ENCODE results near the gene CLCN3.
A peak's percentile ranks its signal among the peaks of the same experiment; 100 is the strongest.
"Not testable (repeated sequence)": the region's sequence is repeated elsewhere in the genome, so short reads cannot be mapped to it uniquely, and the experiment has no call there.

CLCN3 gene

DNA sequence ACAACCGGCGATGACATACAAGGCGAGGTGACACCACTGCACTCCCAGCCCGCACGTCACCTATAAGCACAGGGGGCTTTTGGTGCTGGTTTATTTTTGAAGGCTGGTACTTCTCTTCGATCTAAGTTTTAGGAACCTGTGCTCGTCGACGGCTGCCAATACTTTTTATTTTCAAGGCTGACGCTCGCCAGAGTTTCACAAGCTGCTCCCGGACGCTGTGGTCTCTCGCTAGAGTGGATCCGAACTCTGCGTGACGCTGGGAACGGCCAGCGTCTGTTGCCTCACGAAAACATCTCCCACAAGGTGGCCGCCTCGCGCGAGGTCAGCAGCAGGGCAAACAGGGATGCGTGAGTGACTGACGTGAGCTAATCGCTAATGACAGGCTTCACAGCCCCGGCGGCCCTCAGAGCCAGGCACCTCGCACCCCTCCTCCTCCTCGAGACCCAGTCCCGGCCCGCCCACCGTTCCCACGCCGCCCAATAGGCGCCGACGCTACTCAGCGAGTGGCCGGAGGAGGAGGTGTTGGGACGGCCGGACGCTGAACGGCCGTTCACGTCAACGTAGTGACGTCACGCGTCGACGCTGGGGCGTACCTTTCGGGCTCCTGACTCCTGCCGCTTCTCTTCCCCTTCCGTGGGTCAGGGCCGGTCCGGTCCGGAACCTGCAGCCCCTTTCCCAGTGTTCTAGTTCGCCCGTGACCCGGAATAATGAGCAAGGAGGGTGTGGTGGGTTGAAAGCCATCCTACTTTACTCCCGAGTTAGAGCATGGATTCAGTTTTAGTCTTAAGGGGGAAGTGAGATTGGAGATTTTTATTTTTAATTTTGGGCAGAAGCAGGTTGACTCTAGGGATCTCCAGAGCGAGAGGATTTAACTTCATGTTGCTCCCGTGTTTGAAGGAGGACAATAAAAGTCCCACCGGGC, at the start of gene CLCN3:
Gene CLCN3 (plus strand): TSS at position 621 of the 922 bp plus-strand sequence. CDS start 15,351 bp downstream, outside the sequence.
- DNase-seq (ENCODE audit: low read depth in 2 of 2) = peak; percentile 89 to 90

DNA sequence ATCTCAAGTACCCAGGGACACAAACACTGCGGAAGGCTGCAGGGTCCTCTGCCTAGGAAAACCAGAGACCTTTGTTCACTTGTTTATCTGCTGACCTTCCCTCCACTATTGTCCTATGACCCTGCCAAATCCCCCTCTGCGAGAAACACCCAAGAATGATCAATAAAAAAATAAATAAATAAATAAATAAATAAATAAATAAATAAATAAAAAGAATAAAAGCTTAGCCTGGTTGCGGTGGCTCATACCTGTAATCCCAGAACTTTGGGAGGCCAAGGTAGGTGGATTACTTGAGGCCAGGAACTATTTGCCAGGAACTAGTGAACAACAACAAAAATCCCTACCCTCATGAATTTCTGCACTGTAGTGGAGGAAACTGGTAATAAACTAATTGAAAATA, 49.4 kb upstream of the CLCN3 start:
- not testable (repeated sequence) for DNase-seq (ENCODE audit: low read depth in 2 of 2)

DNA sequence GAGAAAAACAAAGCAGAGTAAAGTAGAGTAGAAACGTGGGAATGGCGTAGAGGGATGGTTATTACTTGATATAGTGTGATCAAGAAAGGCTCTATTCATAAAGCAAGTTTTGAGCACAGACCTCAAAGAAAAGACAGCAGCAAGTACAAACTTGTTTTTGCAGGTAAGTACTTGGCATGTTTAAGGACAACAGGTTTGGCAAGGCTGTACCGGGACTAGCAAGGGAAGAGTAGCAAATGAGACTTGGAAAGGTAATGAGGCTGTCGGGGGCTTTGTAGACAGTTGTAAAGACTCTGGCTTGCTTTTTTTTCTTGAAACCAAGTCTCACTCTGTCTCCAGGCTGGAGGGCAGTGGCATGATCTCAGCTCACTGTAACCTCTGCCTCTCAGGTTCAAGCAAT, 48.9 kb upstream of the CLCN3 start:
- no peak for DNase-seq (ENCODE audit: low read depth in 2 of 2)

DNA sequence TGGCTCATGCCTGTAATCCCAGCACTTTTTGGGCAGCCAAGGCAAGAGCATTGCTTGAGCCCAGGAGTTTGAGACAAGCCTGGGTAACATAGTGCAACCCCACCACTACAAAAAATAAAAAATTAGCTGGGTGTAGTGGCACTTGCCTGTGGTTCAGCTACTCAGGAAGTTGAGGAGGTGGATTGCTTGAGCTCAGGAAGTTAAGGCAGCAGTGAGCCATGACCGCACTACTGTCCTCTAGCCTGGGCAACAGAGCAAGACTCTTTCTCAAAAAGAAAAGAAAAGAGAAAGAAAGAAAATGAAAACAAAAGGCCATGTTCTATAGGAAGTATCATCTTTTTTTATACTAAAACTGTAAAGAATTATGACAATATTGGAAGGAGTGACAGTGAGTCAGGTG, 46.5 kb upstream of the CLCN3 start:
- no peak for DNase-seq (ENCODE audit: low read depth in 2 of 2)

DNA sequence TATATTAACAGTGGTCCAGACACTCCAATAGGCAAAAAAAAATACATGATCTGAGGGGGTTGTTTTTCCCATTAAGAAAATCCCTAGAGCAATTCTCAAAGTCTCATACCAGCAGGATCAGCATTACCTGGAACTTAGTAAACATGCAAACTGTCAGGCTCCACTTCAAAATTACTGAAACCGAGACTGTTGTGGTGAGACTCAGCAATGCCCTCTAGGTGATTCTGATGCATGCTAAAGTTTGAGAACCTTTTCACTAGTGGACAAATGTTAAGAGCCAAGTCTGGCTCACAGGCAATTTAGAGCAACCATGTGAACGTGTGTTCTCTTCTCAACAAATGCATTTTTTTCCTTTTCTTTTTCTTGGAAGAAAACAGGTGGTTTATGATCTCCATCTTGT, 38.2 kb upstream of the CLCN3 start:
- DNase-seq (ENCODE audit: low read depth in 2 of 2) = no peak

DNA sequence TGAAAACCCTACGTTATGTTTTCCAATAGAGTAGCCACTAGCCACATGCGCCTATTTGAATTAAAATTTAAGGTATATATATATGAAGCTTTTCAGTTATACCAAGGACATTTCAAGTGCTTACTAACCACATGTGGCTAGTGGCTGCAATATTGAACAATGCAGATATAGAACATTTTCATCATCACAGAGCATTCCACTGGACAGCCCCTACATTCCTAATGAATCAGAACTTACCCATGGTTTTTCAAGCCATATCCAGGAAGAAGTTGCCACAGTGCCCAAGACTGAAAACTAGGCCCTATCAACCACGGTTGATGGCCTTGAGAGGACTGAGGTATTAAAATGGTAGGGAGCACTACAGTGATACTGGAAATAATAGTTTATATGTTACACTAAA, 37.7 kb upstream of the CLCN3 start:
- no peak for DNase-seq (ENCODE audit: low read depth in 2 of 2)

DNA sequence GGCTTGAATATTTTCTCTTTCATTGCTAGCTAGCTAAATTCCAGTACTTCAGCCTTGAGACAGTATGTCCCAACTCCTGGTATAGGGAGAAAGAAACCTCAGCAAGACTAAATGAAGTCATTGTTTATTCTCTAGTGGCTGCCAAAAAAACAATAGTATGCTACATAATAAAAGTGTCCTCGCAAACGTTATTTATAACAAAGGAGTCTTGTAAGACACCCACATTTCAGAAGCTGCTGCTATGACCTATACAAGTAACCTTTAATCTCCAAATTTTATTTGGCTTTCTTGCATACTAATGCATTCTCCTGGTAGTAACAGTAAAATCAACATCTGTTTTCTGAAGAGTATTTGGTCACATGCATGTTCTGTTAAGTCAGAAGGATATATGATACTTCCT, 36.8 kb upstream of the CLCN3 start:
- DNase-seq (ENCODE audit: low read depth in 2 of 2) = peak; percentile 4 to 6

DNA sequence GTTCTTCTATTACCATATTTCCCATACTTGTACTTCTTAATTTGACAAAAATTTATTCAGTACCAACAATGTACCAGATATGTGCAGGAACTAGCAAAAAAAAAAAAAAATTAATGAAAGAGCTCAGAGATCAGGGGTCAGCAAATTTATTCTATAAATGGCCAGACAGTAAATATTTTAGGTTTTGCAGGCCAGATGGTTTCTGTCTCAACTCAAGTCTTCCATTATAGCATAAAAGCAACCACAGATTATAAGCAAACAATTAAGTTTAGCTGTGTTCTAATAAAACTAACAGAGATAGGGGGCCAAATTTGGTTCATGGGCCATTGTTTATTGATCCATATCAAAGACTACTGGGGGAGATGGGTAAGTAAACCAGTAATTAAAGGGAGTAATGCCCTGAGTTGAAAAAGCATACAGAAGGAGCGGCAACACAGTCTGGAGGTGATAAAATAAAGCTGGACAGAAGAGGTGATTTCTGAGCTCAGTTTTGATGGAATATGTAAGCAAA, 27.3 kb upstream of the CLCN3 start:
- no peak for DNase-seq (ENCODE audit: low read depth in 2 of 2)

DNA sequence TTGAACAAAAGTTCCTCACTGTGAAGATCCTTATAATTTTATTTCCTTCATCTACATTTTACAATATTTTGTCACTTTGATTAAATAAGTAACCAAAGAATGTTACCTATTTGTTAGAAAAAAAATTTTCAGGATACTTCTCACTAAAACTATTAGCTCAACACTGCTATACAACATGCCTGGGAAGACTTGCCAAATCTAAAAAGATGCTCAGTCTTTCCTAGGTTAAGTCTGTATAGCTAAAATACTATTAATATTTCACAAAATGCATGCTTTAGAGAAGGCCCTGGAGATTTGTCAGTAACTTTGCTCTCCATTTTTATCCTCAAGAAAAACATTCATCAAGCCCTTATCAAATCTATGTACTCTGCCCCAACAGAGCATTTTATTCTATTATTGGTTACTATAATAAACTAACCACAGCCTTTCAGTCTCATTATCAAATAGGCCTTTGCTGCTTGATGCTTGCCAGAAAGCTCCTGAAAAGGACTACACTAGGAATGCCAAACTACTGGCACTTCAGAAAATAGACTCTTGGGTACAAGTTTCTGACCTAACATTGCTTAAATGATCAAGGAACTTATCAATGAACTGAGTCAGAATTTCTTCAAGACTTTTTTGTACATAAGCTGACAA, 25.7 kb upstream of the CLCN3 start:
- no peak for DNase-seq (ENCODE audit: low read depth in 2 of 2)

DNA sequence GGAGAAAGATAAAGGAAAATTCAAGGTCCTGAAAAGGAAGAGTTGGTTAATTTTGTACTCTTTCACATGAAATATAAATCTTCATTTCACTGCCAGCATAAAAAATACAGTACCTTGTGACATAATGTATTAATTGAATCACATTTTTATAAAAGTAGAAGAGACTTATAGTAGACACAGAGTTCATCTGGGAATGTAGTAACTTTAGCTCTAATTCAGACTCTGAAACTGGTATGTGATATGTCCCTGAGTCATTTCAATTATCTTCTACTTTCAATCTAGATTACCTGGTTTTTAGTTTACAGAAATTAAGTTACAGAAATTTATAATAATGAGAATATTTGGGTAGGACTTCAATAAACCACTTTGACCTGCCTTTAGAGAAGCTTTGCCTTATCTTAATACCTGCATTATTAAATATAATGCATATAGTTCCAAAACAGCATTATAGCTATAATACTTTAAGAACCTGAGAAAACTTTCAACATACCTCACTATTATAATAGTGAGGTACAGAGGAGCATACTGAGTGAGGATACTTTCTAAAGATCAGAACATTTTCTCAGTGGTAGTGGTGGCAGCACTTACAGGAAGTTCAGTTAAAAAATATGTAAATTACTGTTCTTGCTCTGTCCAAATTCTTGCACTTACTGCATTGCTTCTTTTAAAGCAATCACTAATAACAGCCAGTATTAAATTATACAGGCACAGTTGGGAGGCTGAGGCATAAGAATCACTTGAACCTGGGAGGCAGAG, 19.2 kb upstream of the CLCN3 start:
- no peak for DNase-seq (ENCODE audit: low read depth in 2 of 2)

DNA sequence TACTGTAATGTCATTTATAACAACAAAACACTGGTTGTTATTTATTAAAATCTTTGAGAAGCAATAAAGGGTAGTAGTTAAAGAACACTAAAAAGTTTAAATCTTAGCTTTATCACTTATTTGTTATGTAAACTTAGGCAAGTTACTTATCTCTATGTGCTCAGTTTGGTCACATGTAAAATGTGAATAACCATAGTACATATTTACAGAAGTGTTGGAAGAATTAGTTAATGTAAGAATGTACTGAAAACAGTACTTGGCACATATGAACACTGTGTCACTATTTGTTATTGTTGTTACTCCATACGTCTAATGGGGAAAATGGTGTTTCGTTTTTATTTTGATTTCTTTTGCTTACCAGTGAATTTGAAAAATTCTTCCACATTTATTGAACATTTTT, 17.1 kb upstream of the CLCN3 start:
- no peak for DNase-seq (ENCODE audit: low read depth in 2 of 2)

DNA sequence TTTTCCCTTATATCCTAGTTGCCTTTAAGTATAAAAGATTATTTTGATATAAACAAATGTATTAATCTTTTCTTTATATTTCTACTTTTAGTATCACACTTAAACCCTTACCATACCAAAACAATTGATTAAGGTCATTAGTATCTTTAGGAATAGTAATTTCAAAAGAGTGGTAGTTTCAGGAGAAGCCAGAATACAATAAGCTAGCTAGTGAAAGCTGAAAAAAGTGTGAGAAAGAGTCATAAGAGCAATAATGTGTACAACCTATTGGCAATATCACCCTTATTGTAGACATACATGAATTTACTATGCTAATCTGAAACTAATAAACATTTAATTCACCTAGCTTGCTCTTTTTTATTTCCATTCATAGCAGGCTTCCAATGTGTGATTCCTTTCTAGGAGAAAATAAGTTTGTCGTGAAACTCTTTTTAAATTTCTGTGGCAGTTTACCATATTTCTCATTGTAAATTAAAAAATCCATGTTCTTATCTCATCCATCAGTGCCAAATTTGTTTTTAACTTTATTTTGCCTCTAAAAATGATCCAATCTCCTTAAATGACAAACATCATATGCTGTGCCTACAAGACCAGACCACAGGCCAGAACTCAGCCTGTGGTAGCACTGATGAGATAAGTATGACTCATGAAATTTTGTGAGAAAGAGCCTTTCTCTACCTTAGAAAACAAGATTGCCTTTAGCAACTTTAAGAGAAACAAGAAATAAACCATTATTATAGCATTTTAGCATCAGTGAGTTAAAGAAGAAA, 16.1 kb upstream of the CLCN3 start:
- no peak for DNase-seq (ENCODE audit: low read depth in 2 of 2)

DNA sequence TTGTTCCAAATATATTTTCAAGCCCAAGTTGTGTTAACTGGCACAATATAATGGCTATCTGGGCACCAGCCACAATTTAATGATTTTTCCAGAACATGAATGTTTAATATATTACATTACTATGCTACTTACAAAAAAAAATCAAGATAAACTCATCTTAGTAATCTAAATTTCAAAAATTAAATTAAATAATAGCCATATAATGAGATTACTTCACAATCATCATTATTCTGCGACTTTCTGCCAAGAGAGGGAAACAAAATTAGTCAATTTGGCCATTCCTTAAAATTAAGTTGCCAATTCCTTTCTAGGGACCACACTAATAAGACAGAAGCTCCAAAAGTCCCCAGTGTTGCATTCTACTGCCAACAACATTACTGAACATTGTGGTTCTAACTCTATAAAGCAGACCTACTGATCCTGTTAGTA, 15.5 kb upstream of the CLCN3 start:
- no peak for DNase-seq (ENCODE audit: low read depth in 2 of 2)

DNA sequence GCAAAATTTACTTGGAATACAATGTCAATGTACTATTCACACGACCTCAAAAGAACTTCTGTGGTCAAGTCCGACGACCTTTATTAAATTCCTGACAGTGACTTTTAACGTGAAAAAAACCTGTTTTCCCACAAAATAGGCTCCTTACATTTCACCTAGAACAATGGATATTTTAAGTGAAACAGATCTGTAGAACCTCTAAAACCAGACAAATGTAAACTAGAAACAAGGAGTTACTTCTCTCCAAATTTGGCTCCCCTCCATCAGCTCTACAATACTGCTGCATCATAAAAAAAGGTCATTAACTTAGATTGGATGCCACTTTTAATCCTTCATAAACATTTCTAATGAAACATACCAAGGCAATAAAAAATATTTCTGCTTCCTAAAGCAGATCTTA, 9.2 kb upstream of the CLCN3 start:
- DNase-seq (ENCODE audit: low read depth in 2 of 2) = no peak

DNA sequence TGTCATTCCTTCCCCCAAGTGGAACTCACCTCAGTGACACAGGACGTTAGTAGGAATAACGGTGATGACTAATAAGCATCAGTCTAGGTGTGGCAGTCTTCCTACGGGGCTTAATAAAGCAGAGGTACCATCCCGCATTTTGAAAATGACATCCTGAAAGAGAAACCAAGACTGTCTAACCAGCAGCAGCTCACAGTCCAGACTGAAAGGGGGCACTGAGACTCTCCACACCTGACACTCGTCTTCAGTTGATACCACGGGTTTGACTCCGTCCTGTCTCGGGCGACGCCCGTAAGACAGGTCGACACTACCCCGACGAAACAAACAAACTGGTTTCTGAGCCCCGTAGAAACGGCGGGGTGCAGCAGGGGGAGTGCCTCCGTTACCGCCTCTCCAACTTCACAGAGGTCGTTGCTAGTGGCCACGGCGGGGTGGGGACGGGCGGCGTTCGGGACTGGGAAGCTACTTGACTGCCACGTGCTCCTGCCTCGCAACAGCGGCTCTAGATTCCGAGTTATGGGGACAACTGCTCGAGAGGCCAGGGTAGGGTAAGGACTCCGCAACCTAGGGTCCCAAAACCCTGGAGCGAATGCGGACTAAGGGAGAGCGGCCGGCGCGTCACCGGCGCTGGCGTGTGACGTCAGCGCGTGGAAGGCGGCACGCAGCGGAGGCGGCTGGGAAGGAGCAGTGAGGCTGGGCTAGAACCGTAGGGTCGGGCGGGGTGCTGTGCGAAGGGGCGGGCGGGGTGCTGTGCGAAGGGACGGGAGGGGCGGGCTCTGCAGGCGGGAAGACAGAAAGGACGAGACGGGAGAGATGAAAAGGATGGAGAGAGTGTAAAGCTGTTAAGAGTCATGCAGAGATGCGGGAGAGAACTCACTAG, 8.1 kb upstream of the CLCN3 start, which contains the start of gene NEK1:
Gene NEK1 (minus strand): TSS at position 593 of the 880 bp plus-strand sequence. CDS start 9,953 bp downstream, outside the sequence.
- peak; percentile 73 for DNase-seq (ENCODE audit: low read depth in 2 of 2)

DNA sequence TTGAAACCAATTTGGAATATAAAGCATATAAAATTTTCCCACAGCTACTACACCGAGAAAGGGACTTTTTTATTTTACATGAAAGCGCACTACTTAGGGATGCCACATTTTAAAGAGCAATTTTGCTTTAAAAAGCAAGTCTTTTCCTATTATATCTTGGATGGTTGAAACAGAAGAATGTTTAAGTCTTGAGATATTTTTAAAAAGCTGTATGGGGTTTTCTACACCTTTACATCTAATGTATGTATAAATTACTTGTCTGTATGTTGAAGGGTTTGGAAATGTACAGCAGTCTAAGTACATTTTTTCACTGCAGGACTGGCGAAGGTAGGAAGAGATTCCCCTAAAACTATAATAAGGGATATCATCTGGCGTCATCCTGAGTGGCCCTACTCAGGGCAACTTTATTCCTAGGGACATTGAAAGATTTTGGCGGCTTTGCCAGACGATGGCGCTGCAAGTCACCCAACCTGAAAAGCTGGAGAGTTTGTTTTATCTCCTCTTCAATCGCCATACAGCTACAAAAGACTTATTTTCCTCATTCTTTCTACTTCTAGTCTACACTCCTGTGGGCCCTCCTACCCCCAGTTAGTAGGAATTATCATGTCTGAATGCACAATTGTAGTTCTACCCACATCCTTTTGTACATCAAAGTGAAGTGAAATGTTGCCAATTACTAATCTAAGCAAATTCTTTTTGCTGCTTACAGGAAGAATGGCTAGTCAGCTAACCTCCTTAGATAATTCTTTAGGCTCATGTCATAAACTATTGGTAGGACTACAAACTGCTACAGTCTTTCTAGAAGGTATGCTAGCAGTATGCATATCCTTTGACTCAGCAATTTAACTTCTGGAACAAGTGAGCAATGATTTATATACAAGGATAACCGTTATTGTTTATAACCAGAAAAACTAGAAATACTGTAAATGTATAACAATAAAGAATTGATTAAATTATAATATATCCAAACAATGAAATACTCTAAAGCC, 7.2 kb upstream of the CLCN3 start:
- DNase-seq (ENCODE audit: low read depth in 2 of 2) = peak; percentile 49 to 52

DNA sequence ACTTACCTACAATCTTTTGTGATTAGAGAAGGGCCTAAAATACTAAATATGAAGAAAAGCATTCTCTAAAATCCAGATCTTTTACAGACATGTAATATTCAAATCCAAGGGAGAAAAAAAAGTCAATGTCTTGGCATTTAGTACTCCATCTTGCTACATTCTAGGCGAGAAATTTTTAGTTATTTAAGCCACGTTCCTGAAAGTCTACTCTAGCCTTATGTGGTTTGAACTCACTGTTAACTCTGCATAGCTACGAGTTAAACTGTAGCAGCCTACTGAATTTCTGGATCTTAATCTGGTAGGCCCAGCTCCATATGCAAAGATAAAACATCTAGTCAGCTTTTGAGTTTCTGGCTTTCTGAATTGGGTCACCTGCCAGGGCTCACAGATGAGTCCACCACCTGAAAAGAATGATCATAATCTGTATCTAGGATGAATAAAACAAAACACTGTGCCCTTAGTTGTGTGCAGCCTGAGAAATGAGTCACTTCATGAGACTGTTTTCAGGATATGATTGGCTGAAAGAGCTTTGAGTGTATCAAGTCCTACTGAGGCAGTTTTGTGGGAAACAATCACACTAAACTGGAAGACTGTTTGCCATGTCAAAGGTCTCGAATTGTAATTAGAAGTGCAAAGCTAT, 4.8 kb upstream of the CLCN3 start:
- DNase-seq (ENCODE audit: low read depth in 2 of 2) = no peak

DNA sequence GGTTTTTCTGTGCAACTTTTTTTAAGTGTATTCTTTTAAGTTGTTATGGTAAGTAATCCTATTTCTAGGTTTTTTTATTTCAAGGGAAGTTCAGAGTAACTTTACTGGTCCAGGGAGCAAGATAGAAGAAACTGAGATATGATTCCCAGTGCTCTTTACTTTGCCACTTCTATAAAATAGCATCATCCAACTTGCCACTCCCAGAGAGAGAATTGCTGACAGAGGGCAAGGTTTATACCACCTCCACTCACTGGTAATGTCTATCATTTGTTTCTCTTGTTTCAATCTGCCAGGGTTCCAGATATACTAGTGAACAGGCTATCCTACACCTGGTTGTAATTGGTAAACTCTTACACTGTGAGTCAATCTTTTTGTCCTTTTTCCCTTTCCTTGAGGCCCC, 3.5 kb upstream of the CLCN3 start:
- no peak for DNase-seq (ENCODE audit: low read depth in 2 of 2)

DNA sequence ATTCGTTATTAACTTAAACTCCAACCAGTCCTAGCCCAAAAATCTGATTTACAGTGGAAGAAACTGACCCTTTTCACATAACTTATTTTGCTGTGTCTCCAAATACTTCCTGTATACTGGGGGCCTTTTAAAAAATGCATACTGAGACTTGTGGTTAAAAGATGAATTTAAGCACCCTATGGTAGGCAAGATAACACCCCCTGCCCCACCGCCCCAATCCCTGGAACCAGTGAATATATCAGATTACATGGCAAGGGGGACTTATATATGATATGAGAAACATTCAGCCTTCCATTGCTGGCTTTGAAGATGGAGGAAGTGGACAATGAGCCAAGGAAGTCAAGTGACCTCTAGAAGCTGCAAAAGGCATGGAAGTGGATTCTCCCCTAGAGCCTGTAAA, 3.1 kb upstream of the CLCN3 start:
- no peak for DNase-seq (ENCODE audit: low read depth in 2 of 2)
